ENCODE measurements around the gene PTP4A2.
"Not testable (repeated sequence)": the region's sequence is repeated elsewhere in the genome, so short reads cannot be mapped to it uniquely, and the experiment has no call there.

PTP4A2 gene

GRCh38 chr1:31945677-31946076 lies 7.5 kb upstream of the PTP4A2 start:
- not testable (repeated sequence) for DNase-seq

GRCh38 chr1:31944205-31945089 lies 6.3 kb upstream of the PTP4A2 start:
- peak; percentile 87 for DNase-seq

GRCh38 chr1:31943546-31944184 lies 5.5 kb upstream of the PTP4A2 start:
- DNase-seq: no peak

GRCh38 chr1:31942061-31942460 lies 3.9 kb upstream of the PTP4A2 start:
- not testable (repeated sequence) for DNase-seq

- peak; percentile 87 for DNase-seq
Measured at GRCh38 chr1:31939484-31940329, 1.5 kb upstream of the PTP4A2 start.

GRCh38 chr1:31937300-31938183 lies 626 bp downstream of the PTP4A2 start:
- peak; percentile 80 for DNase-seq

GRCh38 chr1:31936981-31937299 lies 1.2 kb downstream of the PTP4A2 start:
- no peak for DNase-seq

GRCh38 chr1:31936278-31936980 lies 1.7 kb downstream of the PTP4A2 start:
- DNase-seq: no peak

GRCh38 chr1:31934706-31935629 lies 3.2 kb downstream of the PTP4A2 start:
- peak; percentile 51 for DNase-seq

- DNase-seq: no peak
Measured at GRCh38 chr1:31932491-31933316, 5.5 kb downstream of the PTP4A2 start.

- DNase-seq: no peak
Measured at GRCh38 chr1:31931593-31932225, 6.5 kb downstream of the PTP4A2 start.

- DNase-seq: no peak
Measured at GRCh38 chr1:31930836-31931592, 7.2 kb downstream of the PTP4A2 start.

GRCh38 chr1:31927661-31927980 lies 10.5 kb downstream of the PTP4A2 start:
- DNase-seq: no peak

GRCh38 chr1:31926853-31927660 lies 11.1 kb downstream of the PTP4A2 start:
- no peak for DNase-seq

- DNase-seq: no peak
Measured at GRCh38 chr1:31926252-31926651, 11.9 kb downstream of the PTP4A2 start.

GRCh38 chr1:31925824-31926223 lies 12.3 kb downstream of the PTP4A2 start:
- not testable (repeated sequence) for DNase-seq

GRCh38 chr1:31924839-31925238 lies 13.3 kb downstream of the PTP4A2 start:
- no peak for DNase-seq

All from activated CD4-positive, alpha-beta T cell treated with anti-CD3 and anti-CD28 coated beads for 48 hours (primary cell).